Stimulated activated CD8-positive, alpha-beta memory T cell treated with anti-CD3 and anti-CD28 coated beads, Interleukin-12 subunit alpha, Interleukin-12 subunit beta, amount 100 ng/mL, for 24 hours (primary cell): ENCODE data around the gene CDK2.
A peak's percentile ranks its signal among the peaks of the same experiment; 100 is the strongest.
"Not testable (repeated sequence)": the region's sequence is repeated elsewhere in the genome, so short reads cannot be mapped to it uniquely, and the experiment has no call there.

Experiments used
- DNase-seq: peaks from one replicate; pipeline ENCODE4 v3.0.0-alpha.2; 2020; ENCODE audit errors: extremely low read depth

CDK2 gene

DNA sequence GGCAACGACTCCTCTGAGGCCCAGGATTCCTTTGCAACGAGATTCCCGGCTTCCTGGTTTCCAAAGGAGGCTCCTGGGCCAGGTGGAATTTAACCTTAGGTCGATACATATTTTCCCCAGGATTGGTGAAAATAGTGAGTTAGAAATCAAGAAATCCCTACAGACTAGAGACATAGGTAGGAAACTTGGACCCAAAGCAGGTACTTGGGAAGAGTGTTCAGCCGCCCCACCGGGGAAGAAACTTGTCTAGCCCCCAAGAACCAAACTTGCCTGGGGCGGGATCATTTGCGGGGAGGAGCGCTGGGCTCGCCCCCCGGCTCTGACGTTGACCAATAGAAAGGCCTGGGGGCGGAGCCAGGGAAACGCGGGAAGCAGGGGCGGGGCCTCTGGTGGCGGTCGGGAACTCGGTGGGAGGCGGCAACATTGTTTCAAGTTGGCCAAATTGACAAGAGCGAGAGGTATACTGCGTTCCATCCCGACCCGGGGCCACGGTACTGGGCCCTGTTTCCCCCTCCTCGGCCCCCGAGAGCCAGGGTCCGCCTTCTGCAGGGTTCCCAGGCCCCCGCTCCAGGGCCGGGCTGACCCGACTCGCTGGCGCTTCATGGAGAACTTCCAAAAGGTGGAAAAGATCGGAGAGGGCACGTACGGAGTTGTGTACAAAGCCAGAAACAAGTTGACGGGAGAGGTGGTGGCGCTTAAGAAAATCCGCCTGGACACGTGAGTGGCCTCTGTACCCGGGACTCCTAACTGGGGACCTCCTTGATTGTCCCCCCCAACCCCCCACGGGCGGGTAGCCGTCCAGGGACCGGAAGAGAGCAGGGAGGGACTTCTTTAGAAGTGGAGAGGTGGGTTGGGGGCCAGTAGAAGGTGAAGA is at the start of gene CDK2:
Gene CDK2, plus strand, starts transcription at position 423 of the 874 bp plus-strand sequence. Its CDS starts 179 bp downstream, at position 602.
- peak; percentile 75 for DNase-seq

DNA sequence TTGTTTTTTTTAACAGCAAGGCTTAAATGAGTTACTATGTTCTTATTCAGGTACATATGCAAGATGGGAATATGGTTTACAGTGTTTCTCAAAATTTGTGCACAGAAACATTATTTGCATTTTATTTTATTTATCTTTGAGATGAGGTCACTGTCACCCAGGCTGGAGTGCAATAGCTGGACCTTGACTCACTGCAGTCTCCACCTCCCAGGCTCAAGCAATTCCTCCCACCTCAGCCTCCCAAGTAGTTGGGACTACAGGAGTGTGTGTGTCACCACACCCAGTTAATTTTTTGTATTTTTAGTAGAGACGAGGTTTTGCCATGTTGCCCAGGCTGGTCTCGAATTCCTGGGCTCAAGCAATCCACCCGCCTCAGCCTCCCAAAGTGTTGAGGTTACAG is 47.6 kb upstream of the CDK2 start:
- DNase-seq, result not testable (repeated sequence)

DNA sequence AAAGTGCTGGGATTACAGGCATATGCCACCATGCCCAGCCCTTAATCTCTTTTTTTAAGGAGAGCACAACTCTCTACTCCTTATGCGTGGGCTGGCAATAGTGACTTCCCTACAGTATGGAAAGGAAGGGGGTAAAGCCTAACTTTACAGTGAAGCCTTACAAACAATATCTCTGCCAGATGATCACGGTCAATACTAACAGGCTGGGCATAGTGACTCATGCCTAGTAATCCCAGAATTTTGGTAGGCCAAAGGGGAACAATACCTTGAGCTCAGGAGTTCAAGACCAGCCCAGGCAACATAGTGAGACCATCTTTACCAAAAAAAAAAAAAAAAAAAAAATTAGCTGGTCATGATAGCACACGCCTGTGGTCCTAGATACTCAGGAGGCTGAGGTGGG is 44.5 kb upstream of the CDK2 start:
- DNase-seq, result no peak

DNA sequence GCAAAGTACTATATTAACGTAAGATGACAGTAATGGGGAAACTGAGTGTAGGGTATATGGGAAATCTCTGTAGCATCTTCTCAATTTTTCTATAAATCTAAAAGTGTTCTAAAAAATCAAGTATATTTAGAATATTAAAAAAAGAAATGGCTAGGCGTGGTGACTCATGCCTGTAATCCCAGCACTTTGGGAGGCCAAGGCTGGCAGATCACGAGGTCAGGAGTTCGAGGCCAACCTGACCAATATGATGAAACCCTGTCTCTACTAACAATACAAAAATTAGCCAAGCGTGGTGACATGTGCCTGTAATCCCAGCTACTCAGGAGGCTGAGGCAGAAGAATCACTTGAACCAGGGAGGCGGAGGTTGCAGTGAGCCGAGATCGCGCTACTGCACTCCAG is 43.0 kb upstream of the CDK2 start:
- not testable (repeated sequence) for DNase-seq

GRCh38 chr12:55925371-55925770 is 41.3 kb upstream of the CDK2 start:
- no peak for DNase-seq

- DNase-seq, result no peak
Observed at GRCh38 chr12:55925870-55926737, 40.5 kb upstream of the CDK2 start.

GRCh38 chr12:55926738-55927587 is 39.7 kb upstream of the CDK2 start:
- peak; percentile 79 for DNase-seq

- DNase-seq, result no peak
Observed at GRCh38 chr12:55927588-55928502, 38.8 kb upstream of the CDK2 start, which contains the start of gene PYM1. TSS of gene PYM1 (minus strand) at chr12:55927894. CDS start at chr12:55927761, 133 bp downstream.

- peak; percentile 61 for DNase-seq
Observed at GRCh38 chr12:55929306-55929791, 37.3 kb upstream of the CDK2 start.

GRCh38 chr12:55930771-55931316 is 35.8 kb upstream of the CDK2 start, which contains the start of gene DGKA:
TSS of gene DGKA (plus strand) at chr12:55931162. CDS start at chr12:55936504, 5,342 bp downstream.
- DNase-seq, result peak; percentile 49

GRCh38 chr12:55931317-55931779 is 35.3 kb upstream of the CDK2 start:
- no peak for DNase-seq

- DNase-seq, result no peak
Observed at GRCh38 chr12:55931780-55932550, 34.7 kb upstream of the CDK2 start.

DNA sequence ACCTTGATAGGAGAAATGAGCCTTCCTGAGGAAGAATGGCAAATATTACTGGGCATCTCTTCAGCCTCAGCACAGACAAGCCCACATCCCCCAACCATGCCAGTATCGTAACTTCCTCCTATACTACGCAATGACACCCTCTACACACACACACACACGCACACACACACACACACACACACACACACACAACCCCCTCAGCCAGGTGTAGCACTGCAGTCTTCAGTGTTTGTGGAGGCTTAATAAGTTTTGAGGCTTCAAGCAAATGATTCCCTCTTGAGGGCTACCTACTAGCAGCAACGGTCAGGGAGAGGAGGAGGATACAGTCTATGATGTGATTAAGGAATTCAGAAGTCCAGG is 34.1 kb upstream of the CDK2 start:
- DNase-seq, result no peak

- no peak for DNase-seq
Observed at GRCh38 chr12:55933169-55933798, 33.3 kb upstream of the CDK2 start.

DNA sequence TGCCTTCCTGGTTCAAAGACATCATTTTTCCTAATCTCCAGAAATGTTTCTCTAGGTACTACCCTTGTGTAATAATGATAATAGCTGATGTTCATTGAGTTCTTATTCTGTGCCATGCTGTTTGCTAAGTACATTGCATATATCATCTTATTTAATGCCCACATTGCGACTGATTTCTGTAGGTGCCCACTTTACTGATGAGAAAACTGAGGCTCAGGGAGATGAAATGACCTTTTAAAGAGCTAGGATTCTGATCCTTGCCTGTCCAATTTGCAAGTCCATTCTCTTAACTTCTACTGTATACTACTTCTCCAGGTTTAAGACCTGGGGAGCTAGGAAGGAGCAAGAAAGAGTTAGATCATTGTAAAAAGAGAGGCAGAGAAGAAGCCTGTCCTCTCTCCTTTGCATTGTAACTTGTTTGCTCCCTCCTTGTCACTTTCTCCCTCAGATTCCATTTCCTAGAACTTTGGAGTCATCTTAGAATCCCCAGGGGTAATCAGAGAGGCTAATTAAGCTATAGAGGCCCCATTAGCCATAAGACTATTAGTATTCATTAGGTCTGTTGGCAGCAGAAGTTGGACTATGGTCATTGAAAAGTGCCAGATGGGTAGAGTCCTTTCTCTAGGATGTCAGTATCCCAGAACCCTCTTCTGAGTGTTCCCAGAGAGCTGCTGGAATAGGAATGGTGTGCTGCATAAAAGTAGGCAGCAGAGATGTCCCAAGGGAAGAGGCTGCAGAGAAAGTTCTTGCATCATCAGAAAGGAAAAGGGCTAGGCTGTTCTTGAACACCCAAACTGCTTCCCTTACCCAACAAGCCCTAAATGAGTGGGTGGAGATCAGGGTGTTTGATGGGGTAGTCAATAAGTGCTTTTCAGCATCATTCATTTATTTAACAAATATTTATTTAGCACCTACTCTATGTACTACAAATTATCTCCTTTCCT is 32.6 kb upstream of the CDK2 start:
- no peak for DNase-seq

- DNase-seq, result no peak
Observed at GRCh38 chr12:55934773-55935172, 31.9 kb upstream of the CDK2 start.

DNA sequence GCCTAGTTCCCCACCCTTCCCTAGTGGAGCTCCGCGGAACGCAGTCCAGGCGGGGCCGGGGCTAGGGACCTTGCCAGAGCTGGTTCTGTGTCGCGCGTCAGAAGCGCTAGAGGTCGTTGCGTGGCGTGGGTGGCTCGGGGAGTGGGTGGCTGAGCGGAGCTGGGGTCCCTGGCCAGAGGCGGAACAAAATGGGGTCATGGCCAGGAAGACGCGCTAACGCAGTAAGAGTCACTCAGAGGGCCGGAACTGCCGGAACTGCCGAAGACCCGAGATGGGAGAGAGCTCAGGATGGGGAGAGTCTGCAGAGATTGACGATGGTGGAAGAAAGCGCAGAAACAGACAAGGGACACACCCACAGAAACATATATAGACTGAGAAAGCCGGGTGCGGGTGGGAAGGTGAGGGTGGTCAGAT is 30.9 kb upstream of the CDK2 start:
- DNase-seq, result no peak
